Lower lobe of right lung (tissue), 2 donors: Measurements from ENCODE around the gene FAM81A. TPM values are rescaled to one million over a fixed set of nuclear protein-coding genes. Genes with fewer than 3 reads are reported as not detected.

Experiments used
- ATAC-seq, 2 donors: fragments of 200-7000 bp; cut with Tn5 transposase; one replicate each; pipeline ENCODE4 v1.9.1; 2020 to 2022; ENCODE audit warnings: mild to moderate bottlenecking in 2 of 2, moderate library complexity in 2 of 2
- DNase-seq: peaks from one replicate; pipeline ENCODE4 v3.0.0-alpha.2; 2020
- H3K27ac ChIP-seq: fragments of 200-600 bp; one replicate; pipeline ENCODE4 v1.8.0; 2022
- H3K27me3 ChIP-seq: fragments of 200-600 bp; one replicate; pipeline ENCODE4 v1.8.0; 2022; ENCODE audit warnings: low read depth
- H3K36me3 ChIP-seq: fragments of 200-600 bp; one replicate; pipeline ENCODE4 v1.8.0; 2022; ENCODE audit warnings: mild to moderate bottlenecking
- H3K4me1 ChIP-seq: fragments of 200-600 bp; one replicate; pipeline ENCODE4 v1.8.0; 2022
- H3K4me3 ChIP-seq: fragments of 200-600 bp; one replicate; pipeline ENCODE4 v1.8.0; 2022; ENCODE audit warnings: mild to moderate bottlenecking
- H3K9me3 ChIP-seq: fragments of 200-600 bp; one replicate; pipeline ENCODE4 v1.8.0; 2022
- intact Hi-C: fragments of 100-400 bp; cut with DNase I; formaldehyde crosslinking; loops from one replicate; pipeline ENCODE4 v1.11.0; 2022
- total RNA-seq: library from RNA; stranded (reverse); fragmentation: NEBNext Ultra II Directional; extraction: Animal tissue kit (Norgen Biotek cat#: 25700); gene quantifications from one replicate; pipeline ENCODE4 v1.2.1, GENCODE V29; 2021
- TF ChIP-seq, protein P1 (sequence below): fragments of 200-600 bp; IDR thresholded peaks from one replicate; pipeline ENCODE4 v1.8.0; 2022; ENCODE audit warnings: antibody characterized with exemption, mild to moderate bottlenecking
- donor health status: DM: no; HTN: yes; CAD: no; lungs with severe emphysema.

FAM81A gene
- total RNA-seq, 1 donor from 2014 or later: 1.8 TPM

DNA sequence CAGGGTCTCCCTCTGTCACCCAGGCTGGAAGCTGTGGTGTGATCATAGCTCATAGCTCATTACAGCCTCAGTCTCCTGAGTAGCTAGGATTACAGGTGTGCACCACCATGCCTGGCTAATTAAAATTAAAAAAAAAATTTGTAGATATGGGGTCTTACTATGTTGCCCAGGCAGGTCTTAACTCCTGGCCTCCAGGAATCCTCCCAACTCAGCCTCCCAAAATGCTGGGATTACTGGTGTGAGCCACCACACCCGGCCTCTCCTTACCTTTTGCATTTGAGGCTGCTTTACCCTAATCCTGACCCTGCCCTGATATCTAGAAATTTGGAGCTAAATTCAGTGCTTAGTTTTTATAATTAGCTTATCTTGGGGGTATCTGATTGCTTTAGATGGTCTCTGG lies 90.4 kb downstream of the FAM81A start:
- H3K27ac ChIP-seq: no peak overlapping the region
- peaks cover 4% of the 10 kb centered on the region for H3K4me1 ChIP-seq
- TF ChIP-seq, protein P1, sequence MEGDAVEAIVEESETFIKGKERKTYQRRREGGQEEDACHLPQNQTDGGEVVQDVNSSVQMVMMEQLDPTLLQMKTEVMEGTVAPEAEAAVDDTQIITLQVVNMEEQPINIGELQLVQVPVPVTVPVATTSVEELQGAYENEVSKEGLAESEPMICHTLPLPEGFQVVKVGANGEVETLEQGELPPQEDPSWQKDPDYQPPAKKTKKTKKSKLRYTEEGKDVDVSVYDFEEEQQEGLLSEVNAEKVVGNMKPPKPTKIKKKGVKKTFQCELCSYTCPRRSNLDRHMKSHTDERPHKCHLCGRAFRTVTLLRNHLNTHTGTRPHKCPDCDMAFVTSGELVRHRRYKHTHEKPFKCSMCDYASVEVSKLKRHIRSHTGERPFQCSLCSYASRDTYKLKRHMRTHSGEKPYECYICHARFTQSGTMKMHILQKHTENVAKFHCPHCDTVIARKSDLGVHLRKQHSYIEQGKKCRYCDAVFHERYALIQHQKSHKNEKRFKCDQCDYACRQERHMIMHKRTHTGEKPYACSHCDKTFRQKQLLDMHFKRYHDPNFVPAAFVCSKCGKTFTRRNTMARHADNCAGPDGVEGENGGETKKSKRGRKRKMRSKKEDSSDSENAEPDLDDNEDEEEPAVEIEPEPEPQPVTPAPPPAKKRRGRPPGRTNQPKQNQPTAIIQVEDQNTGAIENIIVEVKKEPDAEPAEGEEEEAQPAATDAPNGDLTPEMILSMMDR: no peak
- peaks cover 8% of the 10 kb centered on the region for H3K27me3 ChIP-seq
- H3K36me3 ChIP-seq: no peaks in the 10 kb centered on the region
- no peak overlapping the region for H3K4me3 ChIP-seq
- DNase-seq (no peak), ATAC-seq (no peak)
- intact Hi-C loops: no loop called here
- no peaks in the 10 kb centered on the region for H3K9me3 ChIP-seq

- DNase-seq (peak; percentile 78), ATAC-seq (peak; percentile 93 to 94)
- no peaks in the 10 kb centered on the region for H3K9me3 ChIP-seq
- H3K4me1 ChIP-seq: peaks cover 4% of the 10 kb centered on the region
- H3K36me3 ChIP-seq: no peaks in the 10 kb centered on the region
- intact Hi-C loops: no loop called here
- TF ChIP-seq, protein P1: peak; percentile 86
- no peak overlapping the region for H3K4me3 ChIP-seq
- H3K27me3 ChIP-seq: peaks cover 8% of the 10 kb centered on the region
- H3K27ac ChIP-seq: no peak overlapping the region
These were observed 91.0 kb downstream of the FAM81A start for GRCh38 chr15:59528961-59529402.

DNA sequence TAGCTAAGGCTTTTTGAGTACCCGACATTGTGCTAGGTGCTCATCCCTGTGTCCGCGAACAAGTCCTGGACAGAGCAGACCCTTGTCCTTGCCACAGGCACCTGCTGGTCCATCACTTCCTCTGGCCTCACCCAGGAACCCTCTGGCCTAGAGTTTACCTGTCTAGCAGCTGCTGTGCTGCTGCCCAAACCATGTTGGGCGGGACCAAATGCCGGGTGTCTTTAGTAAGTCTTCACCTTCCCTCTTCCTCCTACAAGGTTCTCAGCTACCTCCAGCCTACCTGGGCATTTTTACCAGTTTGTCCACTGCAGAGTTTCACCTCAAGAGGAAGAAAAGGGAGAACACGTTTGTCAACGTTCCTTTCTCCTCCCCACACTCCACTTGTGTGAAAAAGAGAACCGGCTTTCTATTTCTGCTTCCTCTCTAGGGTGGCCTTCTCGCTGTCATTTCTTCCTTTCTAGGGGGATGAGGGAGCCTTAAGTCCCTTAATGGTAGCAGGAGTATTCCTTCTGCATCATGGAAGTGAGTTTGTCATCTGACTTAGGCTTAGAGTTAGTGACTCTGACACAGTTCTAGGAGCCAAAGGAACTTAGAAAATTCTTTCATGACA lies 93.2 kb downstream of the FAM81A start:
- DNase-seq: no peak

GRCh38 chr15:59532770-59533379 lies 94.9 kb downstream of the FAM81A start:
- no peaks in the 10 kb centered on the region for H3K9me3 ChIP-seq
- H3K27ac ChIP-seq: no peak overlapping the region
- intact Hi-C loops: no loop called here
- H3K36me3 ChIP-seq: no peaks in the 10 kb centered on the region
- no peak overlapping the region for H3K4me3 ChIP-seq
- ATAC-seq (peak; percentile 44 to 54), DNase-seq (no peak)
- TF ChIP-seq, protein P1: peak; percentile 67
- H3K4me1 ChIP-seq: peaks cover 4% of the 10 kb centered on the region
- H3K27me3 ChIP-seq: peaks cover 8% of the 10 kb centered on the region

More for the DNA sequence above, 93.2 kb downstream of the FAM81A start:
- ATAC-seq: no peak
- Histone ChIP-seq H3K4me1 (peaks cover 4% of the 10 kb centered on the region), H3K27ac (no peak overlapping the region), H3K27me3 (peaks cover 8% of the 10 kb centered on the region), H3K36me3 (no peaks in the 10 kb centered on the region), H3K9me3 (no peaks in the 10 kb centered on the region), H3K4me3 (no peak overlapping the region)
- TF ChIP-seq, protein P1: no peak
- intact Hi-C loops: no loop called here

- TF ChIP-seq, protein P1: no peak
- Histone ChIP-seq H3K4me3 (no peak overlapping the region), H3K27ac (no peak overlapping the region), H3K27me3 (peaks cover 8% of the 10 kb centered on the region), H3K36me3 (no peaks in the 10 kb centered on the region), H3K9me3 (no peaks in the 10 kb centered on the region), H3K4me1 (peaks cover 4% of the 10 kb centered on the region)
- intact Hi-C loops: no loop called here
- DNase-seq: no peak
- ATAC-seq: no peak
These were observed 98.6 kb downstream of the FAM81A start for GRCh38 chr15:59536553-59536952.
